Measurements from ENCODE around the gene KLF17. TPM values are rescaled to one million over a fixed set of nuclear protein-coding genes. Genes with fewer than 3 reads are reported as not detected.

The KLF17 gene
- total RNA-seq, 1 experiment from 2014 or later, result not detected

GRCh38 chr1:44157903-44158302 is 39.3 kb downstream of the KLF17 start (continued):
- TF ChIP-seq, protein P1, sequence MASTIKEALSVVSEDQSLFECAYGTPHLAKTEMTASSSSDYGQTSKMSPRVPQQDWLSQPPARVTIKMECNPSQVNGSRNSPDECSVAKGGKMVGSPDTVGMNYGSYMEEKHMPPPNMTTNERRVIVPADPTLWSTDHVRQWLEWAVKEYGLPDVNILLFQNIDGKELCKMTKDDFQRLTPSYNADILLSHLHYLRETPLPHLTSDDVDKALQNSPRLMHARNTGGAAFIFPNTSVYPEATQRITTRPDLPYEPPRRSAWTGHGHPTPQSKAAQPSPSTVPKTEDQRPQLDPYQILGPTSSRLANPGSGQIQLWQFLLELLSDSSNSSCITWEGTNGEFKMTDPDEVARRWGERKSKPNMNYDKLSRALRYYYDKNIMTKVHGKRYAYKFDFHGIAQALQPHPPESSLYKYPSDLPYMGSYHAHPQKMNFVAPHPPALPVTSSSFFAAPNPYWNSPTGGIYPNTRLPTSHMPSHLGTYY (CRISPR knock-in tag; IDR thresholded peaks at IDR 0.05), result no peak
- TF ChIP-seq, protein P2, sequence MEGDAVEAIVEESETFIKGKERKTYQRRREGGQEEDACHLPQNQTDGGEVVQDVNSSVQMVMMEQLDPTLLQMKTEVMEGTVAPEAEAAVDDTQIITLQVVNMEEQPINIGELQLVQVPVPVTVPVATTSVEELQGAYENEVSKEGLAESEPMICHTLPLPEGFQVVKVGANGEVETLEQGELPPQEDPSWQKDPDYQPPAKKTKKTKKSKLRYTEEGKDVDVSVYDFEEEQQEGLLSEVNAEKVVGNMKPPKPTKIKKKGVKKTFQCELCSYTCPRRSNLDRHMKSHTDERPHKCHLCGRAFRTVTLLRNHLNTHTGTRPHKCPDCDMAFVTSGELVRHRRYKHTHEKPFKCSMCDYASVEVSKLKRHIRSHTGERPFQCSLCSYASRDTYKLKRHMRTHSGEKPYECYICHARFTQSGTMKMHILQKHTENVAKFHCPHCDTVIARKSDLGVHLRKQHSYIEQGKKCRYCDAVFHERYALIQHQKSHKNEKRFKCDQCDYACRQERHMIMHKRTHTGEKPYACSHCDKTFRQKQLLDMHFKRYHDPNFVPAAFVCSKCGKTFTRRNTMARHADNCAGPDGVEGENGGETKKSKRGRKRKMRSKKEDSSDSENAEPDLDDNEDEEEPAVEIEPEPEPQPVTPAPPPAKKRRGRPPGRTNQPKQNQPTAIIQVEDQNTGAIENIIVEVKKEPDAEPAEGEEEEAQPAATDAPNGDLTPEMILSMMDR (IDR thresholded peaks at IDR 0.05), result no peak

DNA sequence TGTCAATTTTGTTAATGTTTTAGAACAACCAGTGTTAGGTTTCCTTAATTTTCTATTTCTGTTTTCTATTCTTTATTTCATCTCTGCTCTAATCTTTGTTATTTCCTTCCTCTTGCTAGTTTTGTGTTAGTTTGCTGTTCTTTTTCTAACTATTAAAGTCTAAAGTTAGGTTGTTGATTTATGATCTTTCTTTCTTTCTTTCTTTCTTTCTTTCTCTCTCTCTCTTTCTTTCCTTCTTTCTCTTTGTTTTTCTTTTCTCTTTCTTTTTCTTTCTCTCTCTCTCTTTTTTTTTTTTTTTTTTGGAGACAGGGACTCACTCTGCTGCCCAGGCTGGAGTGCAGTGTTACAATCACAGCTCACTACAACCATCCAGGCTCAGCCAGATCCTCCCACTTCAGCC is 40.2 kb downstream of the KLF17 start:
- TF ChIP-seq ZNF138 (CRISPR knock-in tag; conservative IDR thresholded peaks at IDR 0.05) (no peak), NR1H2 (CRISPR knock-in tag; IDR thresholded peaks at IDR 0.05) (no peak), SOX15 (CRISPR knock-in tag; IDR thresholded peaks at IDR 0.05) (no peak), ETV6 (CRISPR knock-in tag; IDR thresholded peaks at IDR 0.05) (no peak), PRDM15 (CRISPR knock-in tag; IDR thresholded peaks at IDR 0.05) (no peak), SP1 (CRISPR knock-in tag; conservative IDR thresholded peaks at IDR 0.05) (no peak), ZNF232 (CRISPR knock-in tag; IDR thresholded peaks at IDR 0.05) (no peak), JAZF1 (CRISPR knock-in tag; IDR thresholded peaks at IDR 0.05) (no peak)
- TF ChIP-seq, protein P3, sequence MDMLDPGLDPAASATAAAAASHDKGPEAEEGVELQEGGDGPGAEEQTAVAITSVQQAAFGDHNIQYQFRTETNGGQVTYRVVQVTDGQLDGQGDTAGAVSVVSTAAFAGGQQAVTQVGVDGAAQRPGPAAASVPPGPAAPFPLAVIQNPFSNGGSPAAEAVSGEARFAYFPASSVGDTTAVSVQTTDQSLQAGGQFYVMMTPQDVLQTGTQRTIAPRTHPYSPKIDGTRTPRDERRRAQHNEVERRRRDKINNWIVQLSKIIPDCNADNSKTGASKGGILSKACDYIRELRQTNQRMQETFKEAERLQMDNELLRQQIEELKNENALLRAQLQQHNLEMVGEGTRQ (CRISPR knock-in tag; IDR thresholded peaks at IDR 0.05), result no peak
- TF ChIP-seq, protein P4, sequence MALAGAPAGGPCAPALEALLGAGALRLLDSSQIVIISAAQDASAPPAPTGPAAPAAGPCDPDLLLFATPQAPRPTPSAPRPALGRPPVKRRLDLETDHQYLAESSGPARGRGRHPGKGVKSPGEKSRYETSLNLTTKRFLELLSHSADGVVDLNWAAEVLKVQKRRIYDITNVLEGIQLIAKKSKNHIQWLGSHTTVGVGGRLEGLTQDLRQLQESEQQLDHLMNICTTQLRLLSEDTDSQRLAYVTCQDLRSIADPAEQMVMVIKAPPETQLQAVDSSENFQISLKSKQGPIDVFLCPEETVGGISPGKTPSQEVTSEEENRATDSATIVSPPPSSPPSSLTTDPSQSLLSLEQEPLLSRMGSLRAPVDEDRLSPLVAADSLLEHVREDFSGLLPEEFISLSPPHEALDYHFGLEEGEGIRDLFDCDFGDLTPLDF (CRISPR knock-in tag; IDR thresholded peaks at IDR 0.05), result no peak
- TF ChIP-seq, protein P5, sequence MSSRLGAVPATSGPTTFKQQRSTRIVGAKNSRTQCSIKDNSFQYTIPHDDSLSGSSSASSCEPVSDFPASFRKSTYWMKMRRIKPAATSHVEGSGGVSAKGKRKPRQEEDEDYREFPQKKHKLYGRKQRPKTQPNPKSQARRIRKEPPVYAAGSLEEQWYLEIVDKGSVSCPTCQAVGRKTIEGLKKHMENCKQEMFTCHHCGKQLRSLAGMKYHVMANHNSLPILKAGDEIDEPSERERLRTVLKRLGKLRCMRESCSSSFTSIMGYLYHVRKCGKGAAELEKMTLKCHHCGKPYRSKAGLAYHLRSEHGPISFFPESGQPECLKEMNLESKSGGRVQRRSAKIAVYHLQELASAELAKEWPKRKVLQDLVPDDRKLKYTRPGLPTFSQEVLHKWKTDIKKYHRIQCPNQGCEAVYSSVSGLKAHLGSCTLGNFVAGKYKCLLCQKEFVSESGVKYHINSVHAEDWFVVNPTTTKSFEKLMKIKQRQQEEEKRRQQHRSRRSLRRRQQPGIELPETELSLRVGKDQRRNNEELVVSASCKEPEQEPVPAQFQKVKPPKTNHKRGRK (CRISPR knock-in tag; IDR thresholded peaks at IDR 0.05; ENCODE audit: borderline replicate concordance), result no peak
- TF ChIP-seq, protein P6, sequence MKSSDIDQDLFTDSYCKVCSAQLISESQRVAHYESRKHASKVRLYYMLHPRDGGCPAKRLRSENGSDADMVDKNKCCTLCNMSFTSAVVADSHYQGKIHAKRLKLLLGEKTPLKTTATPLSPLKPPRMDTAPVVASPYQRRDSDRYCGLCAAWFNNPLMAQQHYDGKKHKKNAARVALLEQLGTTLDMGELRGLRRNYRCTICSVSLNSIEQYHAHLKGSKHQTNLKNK (CRISPR knock-in tag; IDR thresholded peaks at IDR 0.05), result no peak
- TF ChIP-seq, protein P7, sequence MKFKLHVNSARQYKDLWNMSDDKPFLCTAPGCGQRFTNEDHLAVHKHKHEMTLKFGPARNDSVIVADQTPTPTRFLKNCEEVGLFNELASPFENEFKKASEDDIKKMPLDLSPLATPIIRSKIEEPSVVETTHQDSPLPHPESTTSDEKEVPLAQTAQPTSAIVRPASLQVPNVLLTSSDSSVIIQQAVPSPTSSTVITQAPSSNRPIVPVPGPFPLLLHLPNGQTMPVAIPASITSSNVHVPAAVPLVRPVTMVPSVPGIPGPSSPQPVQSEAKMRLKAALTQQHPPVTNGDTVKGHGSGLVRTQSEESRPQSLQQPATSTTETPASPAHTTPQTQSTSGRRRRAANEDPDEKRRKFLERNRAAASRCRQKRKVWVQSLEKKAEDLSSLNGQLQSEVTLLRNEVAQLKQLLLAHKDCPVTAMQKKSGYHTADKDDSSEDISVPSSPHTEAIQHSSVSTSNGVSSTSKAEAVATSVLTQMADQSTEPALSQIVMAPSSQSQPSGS (CRISPR knock-in tag; IDR thresholded peaks at IDR 0.05; ENCODE audit: borderline replicate concordance, low read depth), result no peak
- H3K4me3 Mint-ChIP-seq, result no peak overlapping the region
- ATAC-seq, result no peak
- H3K27me3 Mint-ChIP-seq (ENCODE audit: low read depth), result peaks cover 6% of the 10 kb centered on the region; the same call in 1 of the 2 replicates
- DNase-seq (ENCODE audit: low spot score), result no peak
- ChIA-PET CTCF (no interaction called here), POLR2A (no interaction called here)
- H3K36me3 Mint-ChIP-seq, result peaks cover 3% of the 10 kb centered on the region; the same call in 1 of the 2 replicates
- H3K4me1 Mint-ChIP-seq, result peaks cover 10% of the 10 kb centered on the region
- no peak overlapping the region for H3K27ac Mint-ChIP-seq
- H3K9me3 Mint-ChIP-seq, result peaks cover 21% of the 10 kb centered on the region

Measured in WTC11 (cell line).